Measurements from ENCODE around the gene NDUFA12.

The NDUFA12 gene

DNA sequence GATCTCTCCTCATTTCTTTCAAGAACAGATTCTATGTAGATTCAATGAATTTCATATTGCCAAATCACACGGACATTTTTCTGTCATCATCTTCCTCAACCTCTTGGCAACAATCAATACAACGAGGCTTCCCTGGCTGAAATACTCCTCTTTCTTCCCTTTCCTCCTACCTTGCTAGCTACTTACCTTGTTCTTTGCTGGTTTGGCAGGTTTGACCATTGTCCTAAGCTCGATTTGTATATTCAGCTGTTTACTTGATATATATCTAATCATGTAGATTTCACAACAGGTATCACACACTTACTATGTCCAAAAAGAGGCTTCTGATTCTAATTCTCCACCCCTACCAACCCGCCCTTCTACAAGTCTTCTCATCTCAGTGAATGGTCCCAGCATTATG, 23.6 kb downstream of the NDUFA12 start:
- no peak for DNase-seq

DNA sequence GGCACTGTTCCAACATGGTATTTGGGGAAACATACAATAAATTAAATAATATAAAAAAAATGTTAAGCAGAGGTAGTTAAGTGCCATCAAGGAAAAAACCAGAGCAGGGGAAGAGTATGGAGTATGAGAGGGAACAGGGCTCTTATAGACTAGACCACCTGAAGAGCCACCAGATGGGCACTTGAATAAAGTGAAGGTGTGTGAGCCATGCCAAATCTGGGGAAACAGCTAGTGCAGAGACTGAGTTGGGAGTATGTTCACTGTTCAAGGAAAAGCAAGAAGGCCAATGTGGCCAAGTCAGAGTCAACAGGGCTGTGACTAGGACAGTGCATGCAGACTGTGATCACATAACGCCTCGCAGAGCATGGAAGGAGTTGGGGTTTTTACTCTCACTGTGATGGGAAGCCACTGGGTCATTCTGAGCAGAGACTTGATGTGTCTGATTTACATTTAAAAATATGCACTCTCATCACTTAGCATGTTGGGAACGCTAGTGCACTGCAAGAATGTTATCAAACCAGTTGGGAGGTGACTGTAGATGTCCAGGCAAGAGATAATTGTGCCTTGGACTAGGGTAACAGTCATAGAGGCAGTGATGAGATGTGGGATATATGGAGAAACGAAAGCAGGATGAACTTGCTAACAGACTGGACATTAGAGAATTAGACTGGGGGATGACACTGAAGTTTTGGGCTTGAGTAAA, 25.6 kb downstream of the NDUFA12 start:
- no peak for DNase-seq

DNA sequence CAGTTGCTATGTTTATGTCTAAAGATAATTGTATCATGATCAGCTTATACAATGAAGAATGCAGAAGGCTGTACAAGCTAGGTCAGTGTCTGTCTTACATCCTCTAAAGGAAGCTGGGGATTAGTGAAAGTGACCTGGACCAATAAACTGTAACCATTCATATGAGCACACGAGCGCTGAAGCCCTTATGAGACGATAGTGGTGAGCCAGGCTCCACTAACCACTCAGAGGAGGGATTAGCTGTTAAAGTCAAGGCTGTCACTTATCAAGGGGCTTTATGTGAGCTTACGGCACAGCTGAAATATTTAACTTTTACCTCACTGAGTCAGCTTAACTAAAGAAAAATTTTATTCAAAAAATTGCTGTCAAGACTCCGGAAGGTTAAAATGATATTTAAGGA, 30.3 kb downstream of the NDUFA12 start:
- no peak for DNase-seq

DNA sequence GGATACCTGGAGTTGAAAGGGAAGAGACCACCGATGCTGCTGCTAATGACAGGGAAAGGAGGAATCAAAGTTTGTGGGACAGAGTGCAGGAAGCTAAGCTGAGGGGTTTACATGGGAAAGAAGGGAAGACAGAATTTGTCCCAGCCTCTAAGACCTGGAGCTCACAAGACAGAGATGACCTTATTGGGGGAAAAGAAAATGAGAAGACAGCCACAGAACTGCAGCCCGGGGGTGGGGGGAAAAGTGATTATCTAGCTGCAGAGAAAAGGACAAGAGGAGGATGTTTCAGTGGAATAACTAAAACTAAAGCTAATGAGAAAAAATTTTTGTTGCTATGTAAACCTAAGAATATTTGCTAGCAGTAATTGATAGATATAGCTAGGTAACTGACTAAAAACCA, 30.7 kb downstream of the NDUFA12 start:
- no peak for DNase-seq

DNA sequence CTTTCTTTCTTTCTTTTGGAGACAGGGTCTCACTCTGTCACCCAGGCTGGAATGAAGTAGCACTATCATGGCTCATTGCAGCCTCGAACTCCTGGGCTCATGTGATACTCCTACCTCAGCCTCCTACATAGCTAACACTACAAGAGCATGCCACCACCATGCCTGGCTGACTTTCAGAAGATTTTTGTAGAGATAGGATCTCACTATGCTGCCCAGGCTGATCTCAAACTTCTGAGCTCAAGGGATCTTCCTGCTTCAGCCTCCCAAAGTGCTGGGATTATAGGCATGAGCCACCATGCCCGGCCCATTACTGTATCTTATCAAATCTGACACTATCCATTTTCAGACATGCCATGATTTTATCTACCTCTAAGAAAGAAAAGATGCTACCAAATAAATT, 31.6 kb downstream of the NDUFA12 start:
- DNase-seq = no peak

DNA sequence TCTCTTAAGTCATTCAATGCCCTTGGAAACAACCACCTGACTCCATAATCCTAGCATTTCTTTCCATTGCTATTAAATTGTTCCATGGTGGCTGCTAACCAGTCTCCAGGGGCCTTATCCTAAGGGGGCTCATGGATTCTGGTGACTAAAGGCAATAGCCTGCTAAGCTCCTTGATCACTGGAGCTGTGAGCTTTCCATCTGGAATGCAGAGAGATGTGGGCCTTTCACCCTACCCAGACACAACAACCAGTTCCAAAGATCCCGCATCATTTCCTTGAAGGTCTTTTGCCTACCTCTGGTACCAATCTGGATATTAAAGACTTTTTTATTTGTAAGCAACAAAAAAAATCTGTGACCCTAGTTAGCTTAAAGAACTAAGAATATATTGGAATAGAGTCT, 32.9 kb downstream of the NDUFA12 start:
- no peak for DNase-seq

DNA sequence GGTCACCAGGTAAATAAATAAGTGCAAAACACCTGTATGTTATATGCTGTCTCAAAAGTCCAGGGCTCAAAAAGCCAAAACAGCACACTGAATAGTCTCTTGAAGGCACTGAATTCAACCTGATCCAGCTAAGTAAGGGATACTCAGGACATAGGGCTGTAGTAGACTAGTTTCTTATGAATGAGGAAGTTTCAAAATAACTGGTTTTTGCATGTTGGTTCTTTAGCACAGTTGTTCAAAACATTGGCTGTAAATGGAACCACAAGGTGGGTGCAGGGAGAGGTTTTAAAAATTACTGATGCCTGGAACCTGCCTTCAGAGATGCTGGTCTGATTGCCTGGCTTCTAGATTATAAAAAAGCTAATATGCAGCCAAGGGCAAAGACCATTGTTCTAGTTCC, 34.1 kb downstream of the NDUFA12 start:
- no peak for DNase-seq

DNA sequence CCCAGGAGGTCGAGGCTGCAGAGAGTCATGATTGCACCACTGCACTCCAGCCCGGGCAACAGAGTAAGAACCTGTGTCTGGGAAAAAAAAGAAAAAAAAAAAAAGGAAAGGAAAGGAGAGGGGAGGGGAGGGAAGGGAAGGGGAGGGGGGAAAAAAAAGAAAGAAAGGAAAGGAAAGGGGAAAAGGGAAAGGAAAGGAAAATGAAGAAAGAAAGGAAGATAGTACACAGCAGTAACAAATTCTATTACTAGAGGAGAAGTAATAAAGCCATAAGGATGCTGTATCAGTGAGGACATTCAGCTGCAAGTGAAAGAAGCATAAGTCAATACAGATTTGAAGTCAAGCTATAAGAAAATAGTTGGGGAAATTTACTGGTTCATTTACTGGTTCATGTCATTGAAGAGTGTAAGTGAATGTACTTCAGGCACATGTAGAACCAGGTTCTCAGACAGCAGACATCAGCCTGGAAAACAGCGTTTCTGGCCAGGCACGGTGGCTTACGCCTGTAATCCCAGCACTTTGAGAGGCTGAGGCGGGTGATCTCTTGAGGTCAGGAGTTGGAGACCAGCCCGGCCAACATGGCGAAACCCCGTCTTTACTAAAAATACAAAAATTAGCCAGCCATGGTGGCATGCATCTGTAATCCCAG, 37.4 kb downstream of the NDUFA12 start:
- DNase-seq = no peak

DNA sequence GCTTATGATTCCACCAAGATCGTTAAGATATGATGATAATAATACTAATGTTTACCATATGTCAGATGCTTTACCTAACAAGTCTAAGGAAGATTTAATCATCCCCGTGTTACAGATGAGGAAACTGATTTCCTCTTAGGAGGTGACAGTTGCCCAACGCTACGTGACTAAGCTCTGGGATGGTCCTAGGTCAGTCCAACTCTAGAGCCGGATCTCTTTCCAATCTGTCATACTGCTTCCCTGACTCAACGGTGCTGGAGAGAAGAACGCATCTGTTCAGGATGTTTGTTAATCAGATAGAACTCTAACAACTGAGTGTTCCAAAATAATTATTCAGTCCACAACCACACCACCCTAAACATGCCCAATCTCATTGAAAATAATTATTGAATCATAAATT, 39.8 kb downstream of the NDUFA12 start:
- DNase-seq = no peak

DNA sequence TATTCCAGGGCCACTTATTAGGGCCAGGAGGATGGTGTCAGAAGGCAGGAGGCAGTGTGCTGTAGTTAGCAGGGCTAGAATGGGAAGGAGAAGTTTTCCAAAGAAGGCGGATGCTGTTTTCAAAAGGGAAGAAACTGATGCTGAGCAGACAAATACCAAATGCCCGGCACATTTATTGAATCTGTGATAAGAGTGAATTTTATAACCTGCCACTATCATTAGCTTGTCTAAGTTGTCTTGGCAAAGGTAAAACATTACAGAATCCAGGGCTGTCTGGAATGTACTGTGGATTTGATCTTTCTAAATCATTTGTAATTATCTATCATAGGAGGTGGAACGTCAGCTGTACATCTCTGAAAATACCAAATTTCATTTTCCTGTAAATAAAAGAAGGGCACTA, 40.8 kb downstream of the NDUFA12 start:
- no peak for DNase-seq

DNA sequence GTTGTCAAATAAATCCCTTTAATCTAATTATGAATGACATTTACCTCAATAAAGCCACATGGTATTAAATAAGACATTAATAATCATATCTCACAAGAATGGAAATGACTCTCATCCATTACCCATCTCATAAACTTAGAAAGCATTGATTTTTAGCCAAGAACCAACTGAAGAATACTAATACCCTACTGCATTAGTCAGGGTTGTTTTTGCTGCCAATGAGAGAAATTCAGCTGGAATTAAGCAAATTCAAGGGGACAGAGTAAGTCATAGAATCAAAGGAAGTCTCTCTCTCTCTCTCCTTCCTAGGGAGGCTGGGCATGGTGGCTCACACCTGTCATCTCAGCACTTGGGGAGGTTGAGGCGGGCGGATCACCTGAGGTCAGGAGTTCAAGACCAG, 41.6 kb downstream of the NDUFA12 start:
- DNase-seq = no peak

DNA sequence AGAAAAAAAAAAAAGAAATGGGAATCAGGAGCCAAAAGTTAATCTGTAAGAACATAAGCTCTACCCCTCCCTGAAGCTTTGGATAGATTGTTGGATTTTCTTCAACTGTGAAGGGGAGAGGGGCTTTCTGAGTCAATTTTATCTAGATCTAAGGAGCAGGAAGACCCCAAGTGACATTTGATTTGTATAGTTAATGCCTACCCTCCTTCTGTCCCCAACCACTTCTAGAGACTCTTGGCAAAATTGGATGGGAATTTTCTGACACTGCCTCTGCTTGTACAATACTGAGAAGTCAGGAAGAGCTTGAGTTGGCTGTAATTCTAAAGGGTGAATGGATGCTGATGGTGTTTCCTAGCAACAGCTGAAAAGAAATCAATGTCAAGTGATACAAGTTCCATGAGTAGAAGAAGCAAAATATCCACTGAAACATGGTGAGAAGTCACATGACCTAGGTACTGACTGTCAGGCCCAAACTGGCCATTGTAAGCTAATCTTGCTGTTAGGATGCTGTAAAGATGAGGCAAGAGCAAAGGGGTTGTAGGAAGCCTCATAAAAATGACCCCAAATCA, 42.2 kb downstream of the NDUFA12 start:
- DNase-seq = no peak

DNA sequence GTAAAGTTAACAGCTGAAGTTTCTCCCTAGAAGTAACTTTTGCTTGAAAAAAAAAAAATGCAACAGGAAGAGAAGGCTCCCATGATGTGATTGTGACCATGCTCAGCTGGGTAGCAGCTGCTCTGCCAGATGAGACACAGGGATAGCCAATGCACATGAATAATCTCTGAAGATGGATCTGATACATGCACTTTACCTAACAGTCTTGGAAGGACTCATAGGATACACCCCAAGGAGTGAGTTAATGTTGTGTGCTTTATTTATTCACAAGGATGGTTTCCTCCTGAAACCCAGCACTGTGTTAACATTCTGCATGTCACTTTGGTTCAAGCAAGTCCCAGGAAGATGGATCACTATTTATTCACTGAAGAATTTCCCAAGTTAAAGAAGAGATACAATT, 46.5 kb downstream of the NDUFA12 start:
- DNase-seq = no peak

DNA sequence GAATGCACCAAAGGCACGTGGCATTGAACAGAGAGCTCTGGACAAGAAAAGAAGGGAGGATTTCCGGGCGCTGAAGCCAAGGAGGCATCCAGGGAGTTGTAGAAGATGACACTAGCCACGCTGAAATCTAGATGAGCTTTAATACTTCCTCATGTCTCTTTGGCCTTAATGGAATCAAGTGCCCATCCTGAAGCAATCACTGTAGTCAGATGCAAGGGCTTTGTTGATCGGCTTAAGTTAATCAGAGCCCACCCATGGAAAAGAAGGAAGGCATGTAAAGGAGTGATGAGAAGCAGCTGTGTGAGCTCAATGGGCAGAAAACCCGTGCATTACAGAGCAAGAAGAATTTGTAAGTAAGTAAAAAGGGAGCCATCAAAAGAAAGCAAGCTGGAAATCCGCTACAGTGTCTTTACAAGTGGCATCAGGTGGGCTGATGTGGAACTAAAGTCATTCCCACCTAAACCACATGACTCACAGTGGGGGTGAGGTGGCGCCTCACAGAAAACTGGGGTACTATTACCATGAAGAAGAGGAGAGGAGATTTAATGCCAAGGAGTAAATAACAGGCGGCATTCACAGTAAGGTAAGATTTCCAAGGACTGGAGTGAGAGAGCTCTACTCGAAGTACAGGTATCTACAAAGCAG, 48.4 kb downstream of the NDUFA12 start:
- DNase-seq = no peak

DNA sequence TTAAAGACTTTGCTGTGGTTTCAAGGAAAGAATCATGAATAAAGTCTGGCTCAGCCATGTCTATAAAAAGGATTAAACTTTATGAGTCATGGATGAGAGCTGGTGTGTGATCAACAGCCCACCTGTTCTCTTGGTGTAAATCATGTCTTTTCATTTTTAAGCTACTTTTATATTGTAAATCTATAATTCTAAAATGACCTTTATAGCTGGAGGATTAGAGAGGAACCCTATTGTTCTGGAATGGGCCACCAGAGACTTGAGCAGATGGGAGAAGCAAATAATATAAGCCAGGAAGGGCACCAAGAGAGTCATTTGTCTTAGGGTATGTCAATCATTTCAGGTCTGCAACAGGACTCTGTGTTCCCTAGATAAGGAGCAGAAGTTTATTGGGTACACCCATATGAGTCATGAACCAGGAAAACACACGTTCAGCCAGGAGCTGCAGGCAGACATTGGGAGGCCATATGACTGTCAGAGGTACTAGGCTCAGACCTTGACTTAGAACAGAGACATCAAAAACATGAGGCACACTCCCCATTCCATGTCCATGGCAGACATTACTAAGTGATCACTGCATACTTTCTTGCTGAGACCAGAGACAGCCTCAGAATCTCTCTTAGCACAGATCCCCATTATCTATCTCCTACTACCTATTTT, 49.3 kb downstream of the NDUFA12 start:
- no peak for DNase-seq

DNA sequence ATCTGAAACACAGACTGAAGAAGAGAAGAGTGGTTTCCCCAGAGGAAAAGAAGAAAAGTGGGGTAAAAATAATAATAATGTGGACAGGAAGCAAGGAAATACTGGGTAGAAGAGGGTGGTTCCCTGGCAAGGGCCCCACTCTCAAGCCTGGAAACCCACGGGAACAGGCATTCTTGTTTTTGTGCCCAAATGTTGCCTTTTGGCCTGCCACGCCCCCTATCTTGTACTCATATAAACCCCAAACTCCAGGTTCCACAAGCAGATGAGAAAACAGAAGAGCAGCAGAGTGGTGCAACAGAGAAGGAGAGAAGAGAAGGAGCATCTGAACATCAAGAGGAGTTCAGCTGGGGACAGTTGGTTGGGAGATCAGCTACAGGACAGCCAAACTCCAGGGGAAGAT, 51.2 kb downstream of the NDUFA12 start:
- no peak for DNase-seq

DNA sequence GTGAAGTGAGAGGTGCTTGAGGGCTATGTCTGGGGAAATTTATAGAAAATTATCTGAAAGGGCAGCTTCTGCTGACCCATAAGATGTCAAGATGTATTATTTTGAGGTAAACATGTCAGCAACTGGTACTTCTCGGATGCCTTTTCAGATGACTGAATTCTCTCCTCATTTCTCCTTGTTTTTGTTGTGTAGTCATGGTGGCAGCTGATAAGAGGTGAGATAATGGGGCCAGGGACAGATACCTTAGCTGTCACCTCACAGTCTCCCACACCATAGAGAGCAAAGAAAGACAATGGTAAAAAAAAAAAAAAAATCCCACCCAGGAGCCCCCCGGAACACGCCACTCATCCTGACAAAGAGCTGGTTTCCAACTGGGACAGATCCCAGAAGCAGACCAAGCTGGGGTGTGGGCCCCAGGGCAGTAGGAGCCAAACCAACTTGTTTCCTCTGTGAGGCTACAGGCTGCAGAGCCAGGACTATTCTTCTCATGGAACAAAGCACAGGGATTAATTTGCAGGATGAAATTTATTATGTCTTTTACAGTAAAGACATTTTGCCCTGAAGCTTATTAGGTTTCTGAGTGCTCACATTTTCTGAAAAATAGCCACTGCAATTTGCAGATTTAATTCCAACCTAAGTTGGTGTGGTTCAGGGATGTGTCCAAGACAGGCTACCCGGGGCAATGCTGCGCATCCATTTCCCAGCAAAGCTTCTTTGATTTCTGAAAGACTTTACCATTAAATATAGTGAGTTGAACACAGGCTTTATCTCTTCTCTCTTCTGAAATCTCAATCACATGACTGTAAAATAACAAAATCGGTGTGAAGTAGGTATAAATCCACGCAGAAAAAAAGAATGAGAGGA, 52.2 kb downstream of the NDUFA12 start:
- DNase-seq = no peak

DNA sequence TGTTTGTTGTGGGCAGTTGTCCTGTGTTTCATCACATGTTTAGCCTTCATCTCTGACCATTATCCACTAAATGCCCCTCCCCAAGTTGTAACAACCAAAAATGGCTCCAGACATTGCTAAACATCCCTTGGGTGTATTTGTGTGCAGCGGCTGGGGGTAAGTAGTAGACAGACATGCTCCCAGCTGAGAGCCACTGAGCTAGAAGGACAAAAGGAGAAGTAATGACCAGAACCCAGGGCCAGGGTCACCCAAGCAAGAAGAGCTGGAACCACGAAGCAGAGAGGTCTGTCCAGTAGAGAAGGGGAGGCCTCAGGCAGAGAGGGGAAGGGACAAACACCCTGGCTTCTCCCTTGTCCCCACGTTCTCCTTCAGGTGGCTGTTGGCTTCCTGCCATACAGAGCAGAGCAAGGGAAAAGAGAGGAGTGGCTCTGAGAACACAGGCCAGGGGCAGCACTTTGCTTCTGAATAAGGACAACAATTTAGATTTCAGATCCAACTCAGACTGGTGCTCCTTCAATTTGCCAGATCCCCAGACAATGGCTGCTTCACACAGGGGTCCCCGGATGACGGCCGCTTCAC, 55.2 kb downstream of the NDUFA12 start:
- no peak for DNase-seq

DNA sequence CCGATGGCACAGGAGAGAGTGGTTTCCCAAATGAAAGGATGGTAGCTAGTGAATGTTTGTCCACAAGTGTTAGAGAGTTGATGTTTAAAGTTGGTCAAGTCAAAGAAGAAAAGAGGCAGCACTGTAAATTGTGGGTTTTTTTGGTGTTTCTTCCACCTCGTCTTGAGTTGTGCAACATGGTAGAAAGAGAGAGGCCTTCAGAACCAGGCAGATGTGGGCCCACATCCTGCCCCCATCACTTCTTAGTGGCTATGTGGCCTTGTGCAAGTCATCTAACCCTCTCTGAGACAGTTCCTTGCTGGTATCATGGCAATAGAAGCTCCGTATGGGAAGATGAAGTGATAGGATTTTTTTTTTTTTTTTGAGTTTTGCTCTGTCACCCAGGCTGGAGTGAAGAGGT, 60.8 kb downstream of the NDUFA12 start:
- no peak for DNase-seq

DNA sequence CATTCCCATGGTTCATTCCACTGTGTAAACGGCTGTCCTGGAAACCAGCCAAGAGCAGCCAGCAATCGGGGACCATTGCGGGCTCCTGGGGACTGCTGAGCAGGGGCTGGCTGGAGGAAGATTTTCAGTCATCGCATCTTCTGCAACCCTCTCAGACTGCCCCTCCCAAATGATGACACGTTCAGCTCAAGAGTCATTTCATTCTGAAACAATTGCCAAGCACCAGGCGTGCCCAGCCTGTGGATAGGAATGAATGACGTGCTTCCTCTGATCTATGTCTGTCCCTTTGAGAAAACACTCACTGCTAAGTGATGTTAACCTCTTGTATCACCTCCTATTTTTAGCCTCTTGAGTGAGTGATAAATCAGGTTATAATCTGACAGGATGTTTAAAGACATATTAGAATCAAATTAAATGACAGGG, 62.0 kb downstream of the NDUFA12 start:
- DNase-seq = peak; percentile 3

DNA sequence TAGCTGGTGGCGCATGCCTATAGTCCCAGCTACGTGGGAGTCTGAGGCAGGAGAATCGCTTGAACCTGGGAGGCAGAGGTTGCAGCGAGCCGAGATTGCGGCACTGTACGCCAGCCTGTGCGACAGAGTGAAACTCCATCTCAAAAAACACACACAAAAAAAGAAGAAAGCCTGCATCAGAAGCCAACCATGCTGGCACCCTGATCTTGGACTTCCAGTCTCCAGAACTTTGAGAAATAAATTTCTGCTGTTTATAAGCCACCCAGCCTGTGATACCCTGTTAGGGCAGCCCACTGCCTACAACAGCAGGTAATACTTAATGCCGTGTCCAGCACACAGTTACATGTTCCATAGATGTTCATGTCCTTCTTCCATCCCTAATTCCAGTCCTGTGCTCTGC, 62.7 kb downstream of the NDUFA12 start:
- DNase-seq = no peak

DNA sequence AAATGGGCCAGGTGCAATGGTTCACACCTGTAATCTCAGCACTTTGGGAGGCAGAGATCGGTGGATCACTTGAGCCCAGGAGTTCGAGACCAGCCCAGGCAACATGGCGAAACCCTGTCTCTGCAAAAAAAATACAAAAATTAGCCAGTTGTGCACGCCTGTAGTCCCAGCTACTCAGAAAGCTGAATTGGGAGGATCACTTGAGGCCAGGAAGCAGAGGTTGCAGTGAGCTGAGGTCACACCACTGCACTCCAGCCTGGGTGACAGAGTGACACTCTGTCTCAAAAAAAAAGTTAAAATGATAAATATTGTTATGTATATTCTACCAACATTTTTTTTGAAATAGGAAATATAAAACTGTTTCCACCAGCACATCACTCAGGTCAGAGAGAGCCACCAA, 64.9 kb downstream of the NDUFA12 start:
- no peak for DNase-seq

Data from T-helper 9 cell (primary cell).